Thyroid gland (tissue), 4 donors: ENCODE results near the gene ZNF536. TPM values are rescaled to one million over a fixed set of nuclear protein-coding genes. Genes with fewer than 3 reads are reported as not detected.

Experiments used
- DNase-seq, 2 donors: peaks; one replicate each; pipeline ENCODE4 v3.0.0-alpha.2; 2019
- H3K27ac ChIP-seq, 3 donors: fragments of 200-600 bp; sonication (generic); 1 replicate in 2 of 3; 2 replicates in 1 of 3; pipeline ENCODE4 v1.5.1; 2016 to 2019; ENCODE audit warnings: mild to moderate bottlenecking in 1 of 3, moderate library complexity in 1 of 3
- H3K27me3 ChIP-seq: fragments of 200-600 bp; sonication (generic); one replicate; pipeline ENCODE4 v1.5.1; 2019
- H3K36me3 ChIP-seq, 2 donors: fragments of 200-600 bp; sonication (generic); one replicate each; pipeline ENCODE4 v1.5.1; 2016 to 2019
- H3K4me1 ChIP-seq, 2 donors: fragments of 200-600 bp; sonication (generic); one replicate each; pipeline ENCODE4 v1.5.1; 2017 to 2019
- H3K4me3 ChIP-seq, 3 donors: fragments of 200-600 bp; sonication (generic); replicated peaks in 1 of 3; 1 replicate in 2 of 3; 2 replicates in 1 of 3; pipeline ENCODE4 v1.5.1; 2016; ENCODE audit warnings: mild to moderate bottlenecking in 1 of 3
- H3K9me3 ChIP-seq: fragments of 200-600 bp; sonication (generic); one replicate; pipeline ENCODE4 v1.5.1; 2017
- POLR2A ChIP-seq, 2 donors: fragments of 450-650 bp; IDR thresholded peaks; one replicate each; pipeline ENCODE4 v1.6.1; 2017; ENCODE audit warnings: antibody characterized with exemption in 2 of 2, mild to moderate bottlenecking in 2 of 2, moderate library complexity in 1 of 2
- WGBS, 2 donors: methylation state at CpG; one replicate each; pipeline ENCODE4 v1.1.5; 2017; 5-methylcytosine and 5-hydroxymethylcytosine counted together
- intact Hi-C: fragments of 100-400 bp; cut with DNase I; formaldehyde crosslinking; loops from one replicate; pipeline ENCODE4 v1.15.1; 2023
- total RNA-seq, 4 donors: library from RNA; depleted of rRNA; stranded (reverse); fragments of >200 nt; gene quantifications; one replicate each; pipeline ENCODE4 v1.2.3, GENCODE V29; 2016
- TF ChIP-seq, protein P1 (sequence below), 6 experiments: fragments of 200-600 bp in 3 of 6; fragments of 450-650 bp in 3 of 6; sonication (generic) in 3 of 6; IDR thresholded peaks; one replicate each; pipeline ENCODE4 v1.5.1; 2016 to 2019; ENCODE audit warnings: antibody characterized with exemption in 6 of 6, mild to moderate bottlenecking in 2 of 6, inconsistent platforms in 1 of 6, moderate library complexity in 1 of 6

ZNF536 gene
- total RNA-seq, 4 donors from 2014 or later = 1.1 to 10.8 (median 5.3) TPM

DNA sequence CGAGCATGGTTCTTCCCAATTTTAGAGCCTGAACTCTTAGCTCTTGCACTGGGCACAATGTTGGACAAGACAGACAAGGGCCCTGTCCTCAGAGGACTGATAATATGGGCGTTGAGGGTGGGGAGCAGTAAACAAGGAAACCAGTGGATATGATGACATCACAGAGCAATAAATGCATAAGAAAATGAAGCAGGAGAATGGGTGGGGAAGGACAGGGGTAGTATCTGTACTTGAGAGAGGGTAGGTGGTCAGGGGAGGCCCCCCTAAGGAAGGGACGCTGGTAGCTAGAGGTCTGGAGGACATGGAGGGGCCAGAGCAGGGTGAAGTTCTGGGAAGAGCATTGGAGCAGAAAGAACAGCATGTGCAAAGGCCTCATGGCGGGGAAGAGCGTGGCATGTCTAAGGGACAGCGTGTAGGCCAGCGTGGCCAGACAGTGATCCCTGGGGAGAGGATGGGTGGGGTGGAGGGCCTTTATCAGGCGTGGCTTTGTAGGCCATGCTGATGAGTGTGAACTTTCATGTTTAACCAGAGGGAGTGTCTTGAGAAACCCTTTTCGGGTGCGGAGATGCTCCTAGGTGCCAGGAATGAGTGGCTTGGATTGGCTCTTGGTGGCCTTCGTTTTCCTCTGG lies 15.1 kb upstream of the ZNF536 start:
- H3K9me3 ChIP-seq = no peaks in the 10 kb centered on the region
- no peaks in the 10 kb centered on the region for H3K27me3 ChIP-seq
- intact Hi-C loops = no loop called here
- H3K27ac ChIP-seq = no peak overlapping the region
- no peak overlapping the region for H3K4me3 ChIP-seq
- no peaks in the 10 kb centered on the region for H3K4me1 ChIP-seq
- WGBS, 2 donors = 85 to 88% methylated on average over 11 of the region's 11 CpGs
- no peaks in the 10 kb centered on the region for H3K36me3 ChIP-seq
- DNase-seq = no peak
- no peak for TF ChIP-seq POLR2A (IDR thresholded peaks at IDR 0.05)
- TF ChIP-seq, protein P1, sequence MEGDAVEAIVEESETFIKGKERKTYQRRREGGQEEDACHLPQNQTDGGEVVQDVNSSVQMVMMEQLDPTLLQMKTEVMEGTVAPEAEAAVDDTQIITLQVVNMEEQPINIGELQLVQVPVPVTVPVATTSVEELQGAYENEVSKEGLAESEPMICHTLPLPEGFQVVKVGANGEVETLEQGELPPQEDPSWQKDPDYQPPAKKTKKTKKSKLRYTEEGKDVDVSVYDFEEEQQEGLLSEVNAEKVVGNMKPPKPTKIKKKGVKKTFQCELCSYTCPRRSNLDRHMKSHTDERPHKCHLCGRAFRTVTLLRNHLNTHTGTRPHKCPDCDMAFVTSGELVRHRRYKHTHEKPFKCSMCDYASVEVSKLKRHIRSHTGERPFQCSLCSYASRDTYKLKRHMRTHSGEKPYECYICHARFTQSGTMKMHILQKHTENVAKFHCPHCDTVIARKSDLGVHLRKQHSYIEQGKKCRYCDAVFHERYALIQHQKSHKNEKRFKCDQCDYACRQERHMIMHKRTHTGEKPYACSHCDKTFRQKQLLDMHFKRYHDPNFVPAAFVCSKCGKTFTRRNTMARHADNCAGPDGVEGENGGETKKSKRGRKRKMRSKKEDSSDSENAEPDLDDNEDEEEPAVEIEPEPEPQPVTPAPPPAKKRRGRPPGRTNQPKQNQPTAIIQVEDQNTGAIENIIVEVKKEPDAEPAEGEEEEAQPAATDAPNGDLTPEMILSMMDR (IDR thresholded peaks at IDR 0.05) = no peak

DNA sequence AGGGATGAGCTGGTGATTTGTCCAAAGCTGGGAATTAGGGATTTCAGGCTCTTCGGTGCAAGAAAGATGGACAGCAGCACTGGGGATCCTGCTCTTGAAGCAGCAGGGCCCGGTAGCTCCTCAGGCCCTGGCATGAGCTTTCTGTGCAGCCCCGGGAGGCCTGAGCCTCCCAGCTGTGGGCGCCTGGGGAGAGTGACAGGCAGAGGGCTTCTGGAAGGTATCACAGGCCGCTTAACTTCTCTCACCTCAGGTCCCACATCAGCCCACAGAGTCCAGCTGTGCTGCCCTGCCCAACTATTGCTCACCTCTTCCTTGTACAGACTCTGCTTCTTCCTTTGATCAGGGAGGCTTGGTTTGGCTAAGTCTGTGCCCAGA lies 14.6 kb upstream of the ZNF536 start:
- intact Hi-C loops = no loop called here
- TF ChIP-seq, protein P1 (IDR thresholded peaks at IDR 0.05) = no peak
- no peak for TF ChIP-seq POLR2A (IDR thresholded peaks at IDR 0.05)
- Histone ChIP-seq H3K4me3 (no peak overlapping the region), H3K36me3 (no peaks in the 10 kb centered on the region), H3K9me3 (no peaks in the 10 kb centered on the region), H3K4me1 (no peaks in the 10 kb centered on the region), H3K27ac (no peak overlapping the region), H3K27me3 (no peaks in the 10 kb centered on the region)
- WGBS, 2 donors = 87 to 92% methylated on average over 5 of the region's 5 CpGs
- no peak for DNase-seq

DNA sequence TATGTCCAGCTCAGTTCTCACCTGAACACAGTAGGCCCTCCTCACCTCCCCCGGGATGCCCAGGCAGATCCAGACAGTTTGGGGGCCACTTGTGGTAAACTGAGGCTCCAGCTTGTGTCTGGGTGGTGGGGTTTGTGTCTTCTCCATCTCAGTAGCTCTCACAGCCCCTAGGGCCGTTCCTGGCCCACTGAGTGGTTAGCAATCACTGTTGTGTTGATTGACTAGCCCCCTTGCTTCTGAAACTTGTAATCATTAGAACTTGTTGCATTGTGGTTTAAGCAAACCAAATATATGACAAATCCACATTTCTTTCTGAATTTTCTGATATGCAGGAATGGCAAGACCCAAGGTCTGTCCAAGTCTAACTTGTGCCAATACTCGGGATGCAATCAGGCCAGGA lies 13.9 kb upstream of the ZNF536 start:
- no peak for TF ChIP-seq POLR2A (IDR thresholded peaks at IDR 0.05)
- TF ChIP-seq, protein P1 (IDR thresholded peaks at IDR 0.05) = no peak
- intact Hi-C loops = no loop called here
- Histone ChIP-seq H3K27ac (no peak overlapping the region), H3K9me3 (no peaks in the 10 kb centered on the region), H3K4me1 (no peaks in the 10 kb centered on the region), H3K36me3 (no peaks in the 10 kb centered on the region), H3K27me3 (no peaks in the 10 kb centered on the region), H3K4me3 (no peak overlapping the region)
- DNase-seq = no peak
- WGBS, 2 donors = 87 to 100% methylated on average over 3 of the region's 3 CpGs

DNA sequence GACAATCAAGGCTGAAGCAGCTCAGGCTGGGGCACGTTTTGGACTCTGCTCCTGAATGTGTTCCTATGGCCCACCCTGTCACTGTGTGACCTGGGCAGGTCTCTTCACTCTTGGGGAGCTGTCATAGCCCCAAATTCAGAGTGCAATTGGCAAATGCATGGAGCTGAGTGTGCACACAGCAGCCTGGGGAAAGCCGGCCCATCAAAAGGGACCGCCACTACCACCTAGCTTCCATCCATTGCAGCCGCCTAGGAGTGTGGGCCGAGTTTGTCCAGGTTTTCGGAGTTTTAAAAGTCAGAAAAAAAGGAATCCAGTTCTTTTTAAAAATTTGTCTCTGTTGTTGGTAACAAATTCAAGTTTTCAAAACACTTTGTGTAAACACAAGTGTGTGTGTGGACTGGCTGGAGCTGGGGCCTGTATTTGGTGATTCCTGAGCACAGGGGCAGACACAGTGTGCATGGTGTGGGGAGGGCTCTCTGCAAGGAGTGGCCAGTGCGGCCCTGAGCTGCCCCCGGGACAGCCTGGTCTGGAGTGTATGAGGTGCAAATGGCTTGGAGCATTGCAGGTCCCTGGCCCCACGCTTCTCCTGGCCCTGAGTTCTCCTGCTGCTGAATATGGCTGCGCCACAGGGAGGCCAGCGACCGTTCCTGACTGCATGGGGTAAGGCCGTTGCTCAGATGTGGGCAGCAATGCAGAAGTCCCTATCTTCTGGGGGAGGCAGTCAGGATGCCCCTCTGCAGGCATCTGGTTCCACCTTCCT lies 13.2 kb upstream of the ZNF536 start:
- Histone ChIP-seq H3K4me3 (no peak overlapping the region), H3K9me3 (no peaks in the 10 kb centered on the region), H3K36me3 (no peaks in the 10 kb centered on the region), H3K4me1 (no peaks in the 10 kb centered on the region), H3K27ac (no peak overlapping the region), H3K27me3 (no peaks in the 10 kb centered on the region)
- intact Hi-C loops = no loop called here
- DNase-seq = no peak
- WGBS, 2 donors = 83 to 89% methylated on average over 12 to 13 of the region's 13 CpGs
- TF ChIP-seq, protein P1 (IDR thresholded peaks at IDR 0.05) = no peak
- no peak for TF ChIP-seq POLR2A (IDR thresholded peaks at IDR 0.05)

DNA sequence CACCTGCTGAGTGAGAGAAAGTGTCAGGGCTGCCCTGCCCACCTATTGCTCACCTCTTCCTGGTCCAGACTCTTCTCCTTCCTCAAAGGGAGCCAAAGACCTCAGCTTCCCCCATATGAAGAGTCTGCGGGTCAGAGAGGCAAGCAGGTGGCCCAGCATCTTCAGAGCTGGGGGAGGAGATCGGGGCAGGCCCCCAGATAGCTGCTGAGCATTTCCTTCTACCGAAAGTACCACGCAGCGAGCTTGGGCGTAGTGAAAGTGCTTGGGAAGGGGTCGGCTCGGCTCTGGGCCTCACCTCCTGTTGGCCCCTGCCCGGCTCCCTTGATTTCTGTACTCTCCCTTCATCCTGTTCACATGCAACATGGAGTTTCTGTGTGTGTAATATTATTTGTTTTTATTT lies 12.2 kb upstream of the ZNF536 start:
- intact Hi-C loops = no loop called here
- H3K4me1 ChIP-seq = no peaks in the 10 kb centered on the region
- no peaks in the 10 kb centered on the region for H3K9me3 ChIP-seq
- no peaks in the 10 kb centered on the region for H3K36me3 ChIP-seq
- no peak for TF ChIP-seq POLR2A (IDR thresholded peaks at IDR 0.05)
- TF ChIP-seq, protein P1 (IDR thresholded peaks at IDR 0.05) = no peak
- no peak overlapping the region for H3K27ac ChIP-seq
- H3K4me3 ChIP-seq = no peak overlapping the region
- no peaks in the 10 kb centered on the region for H3K27me3 ChIP-seq
- DNase-seq = no peak
- 89 to 92% methylated on average over 9 of the region's 9 CpGs for WGBS, 2 donors
